H9 (cell line): ENCODE measurements around the gene ANKFY1. TPM values are rescaled to one million over a fixed set of nuclear protein-coding genes. Genes with fewer than 3 reads are reported as not detected.

ENCODE experiments used
- DNase-seq: peaks from one replicate; pipeline ENCODE4 v3.0.0-alpha.2; 2017
- H2AFZ ChIP-seq: one replicate; pipeline ENCODE4 v1.6.1; 2013; ENCODE audit warnings: mild to moderate bottlenecking, low read length, control low read depth, moderate library complexity
- H2AK5ac ChIP-seq: 2 replicates; pipeline ENCODE4 v1.6.1; 2013; ENCODE audit warnings: low read length, control low read depth, mixed read lengths; ENCODE audit not compliant: insufficient read length
- H2BK120ac ChIP-seq: one replicate; pipeline ENCODE4 v1.6.1; 2013; ENCODE audit warnings: low read depth, mild to moderate bottlenecking, low read length, control low read depth, inconsistent platforms; ENCODE audit not compliant: poor library complexity, severe bottlenecking
- H2BK12ac ChIP-seq: 2 replicates; pipeline ENCODE4 v1.6.1; 2013; ENCODE audit warnings: low read length, control low read depth, mixed read lengths, low read depth; ENCODE audit not compliant: insufficient read length
- H2BK15ac ChIP-seq: 2 replicates; pipeline ENCODE4 v1.6.1; 2013; ENCODE audit warnings: low read depth, low read length, control low read depth
- H2BK20ac ChIP-seq: one replicate; pipeline ENCODE4 v1.6.1; 2013; ENCODE audit warnings: low read depth, mild to moderate bottlenecking, low read length, control low read depth, inconsistent platforms; ENCODE audit not compliant: poor library complexity, severe bottlenecking
- H2BK5ac ChIP-seq: 2 replicates; pipeline ENCODE4 v1.6.1; 2013; ENCODE audit warnings: low read length, control low read depth, mixed read lengths; ENCODE audit not compliant: insufficient read length
- H3K14ac ChIP-seq: 2 replicates; pipeline ENCODE4 v1.6.1; 2013; ENCODE audit warnings: low read length, control low read depth; ENCODE audit not compliant: insufficient read depth
- H3K18ac ChIP-seq: 2 replicates; pipeline ENCODE4 v1.6.1; 2013; ENCODE audit warnings: low read depth, mild to moderate bottlenecking, mixed read lengths, low read length, control low read depth; ENCODE audit not compliant: insufficient read length
- H3K23ac ChIP-seq: 2 replicates; pipeline ENCODE4 v1.6.1; 2013; ENCODE audit warnings: low read length, control low read depth, mixed read lengths, low read depth; ENCODE audit not compliant: insufficient read length
- H3K23me2 ChIP-seq: 2 replicates; pipeline ENCODE4 v1.6.1; 2013; ENCODE audit warnings: low read depth, mild to moderate bottlenecking, mixed read lengths, low read length, control low read depth; ENCODE audit not compliant: insufficient read length, poor library complexity, severe bottlenecking
- H3K27ac ChIP-seq: 2 replicates; pipeline ENCODE4 v1.5.1; 2013; ENCODE audit warnings: low read length, control low read depth, mixed read lengths, low read depth; ENCODE audit not compliant: insufficient read length
- H3K27me3 ChIP-seq: 2 replicates; pipeline ENCODE4 v1.6.1; 2013; ENCODE audit warnings: low read length, control low read depth, inconsistent platforms; ENCODE audit not compliant: insufficient read depth
- H3K4ac ChIP-seq: 2 replicates; pipeline ENCODE4 v1.6.1; 2013; ENCODE audit warnings: low read depth, mild to moderate bottlenecking, control low read depth, inconsistent platforms, low read length, moderate library complexity
- H3K4me1 ChIP-seq: 2 replicates; pipeline ENCODE4 v1.6.1; 2013; ENCODE audit warnings: low read length, control low read depth, inconsistent platforms; ENCODE audit not compliant: insufficient read depth
- H3K4me2 ChIP-seq: 2 replicates; pipeline ENCODE4 v1.6.1; 2013; ENCODE audit warnings: low read length, control low read depth, mixed read lengths; ENCODE audit not compliant: insufficient read length, insufficient read depth
- H3K56ac ChIP-seq: 2 replicates; pipeline ENCODE4 v1.6.1; 2013; ENCODE audit warnings: low read depth, mild to moderate bottlenecking, mixed read lengths, low read length, control low read depth; ENCODE audit not compliant: insufficient read length
- H3K79me1 ChIP-seq: 2 replicates; pipeline ENCODE4 v1.6.1; 2013; ENCODE audit warnings: low read depth, mild to moderate bottlenecking, moderate library complexity, low read length, control low read depth, inconsistent platforms; ENCODE audit not compliant: insufficient read depth, poor library complexity, severe bottlenecking
- H3K79me2 ChIP-seq: 2 replicates; pipeline ENCODE4 v1.6.1; 2013; ENCODE audit warnings: low read length, control low read depth, inconsistent platforms; ENCODE audit not compliant: insufficient read depth
- H3K9ac ChIP-seq: 2 replicates; pipeline ENCODE4 v1.6.1; 2013; ENCODE audit warnings: low read length, control low read depth, mixed read lengths; ENCODE audit not compliant: insufficient read length; ENCODE audit errors: extremely low read depth
- H3K9me3 ChIP-seq: one replicate; pipeline ENCODE4 v1.6.1; 2013; ENCODE audit warnings: low read depth, low read length, inconsistent platforms; ENCODE audit not compliant: control insufficient read depth
- H3T11ph ChIP-seq: one replicate; pipeline ENCODE4 v1.6.1; 2013; ENCODE audit warnings: mild to moderate bottlenecking, low read length, control low read depth, inconsistent platforms
- H4K20me1 ChIP-seq: one replicate; pipeline ENCODE4 v1.6.1; 2013; ENCODE audit not compliant: control insufficient read depth, insufficient read length, insufficient read depth
- H4K5ac ChIP-seq: 2 replicates; pipeline ENCODE4 v1.6.1; 2013; ENCODE audit warnings: low read depth, mild to moderate bottlenecking, mixed read lengths, low read length, control low read depth; ENCODE audit not compliant: insufficient read length
- H4K8ac ChIP-seq: replicated peaks from 2 replicates; pipeline ENCODE4 v1.6.1; 2013; ENCODE audit warnings: low read length, control low read depth, mixed read lengths, low read depth; ENCODE audit not compliant: insufficient read length
- H4K91ac ChIP-seq: 2 replicates; pipeline ENCODE4 v1.6.1; 2013; ENCODE audit warnings: low read depth, mild to moderate bottlenecking, moderate library complexity, mixed read lengths, low read length, control low read depth; ENCODE audit not compliant: insufficient read length
- H3K27ac Mint-ChIP-seq, 3 experiments: 2 replicates in 2 of 3; 3 replicates in 1 of 3; pipeline ENCODE4 v1.8.0; 2020 to 2021; ENCODE audit warnings: mixed read lengths in 3 of 3, mild to moderate bottlenecking in 1 of 3, moderate library complexity in 1 of 3
- H3K27me3 Mint-ChIP-seq: 2 replicates; pipeline ENCODE4 v1.8.0; 2021; ENCODE audit warnings: low read depth, mild to moderate bottlenecking, moderate library complexity, mixed read lengths
- H3K36me3 Mint-ChIP-seq, 3 experiments: 2 replicates in 2 of 3; 3 replicates in 1 of 3; pipeline ENCODE4 v1.8.0; 2020 to 2021; ENCODE audit warnings: low read depth in 3 of 3, mixed read lengths in 3 of 3; ENCODE audit not compliant: insufficient read depth in 1 of 3
- H3K4me1 Mint-ChIP-seq, 2 experiments: 2 replicates each; pipeline ENCODE4 v1.8.0; 2020; ENCODE audit warnings: mixed read lengths in 2 of 2
- H3K4me3 Mint-ChIP-seq, 2 experiments: 2 replicates in 1 of 2; 3 replicates in 1 of 2; pipeline ENCODE4 v1.8.0; 2020 to 2021; ENCODE audit warnings: mild to moderate bottlenecking in 2 of 2, mixed read lengths in 2 of 2, moderate library complexity in 1 of 2
- H3K9me3 Mint-ChIP-seq, 2 experiments: 2 replicates in 1 of 2; 3 replicates in 1 of 2; pipeline ENCODE4 v1.8.0; 2020; ENCODE audit warnings: mild to moderate bottlenecking in 2 of 2, mixed read lengths in 2 of 2, moderate library complexity in 1 of 2
- WGBS: extraction: QIAGEN DNeasy Blood & Tissue Kit; methylation state at CpG from one replicate; pipeline ENCODE4 v1.1.7; 2013; ENCODE audit warnings: missing lambda C conversion rate, low lambda C conversion rate, mixed read lengths; ENCODE audit not compliant: insufficient read length; ENCODE audit errors: extremely low coverage; 5-methylcytosine and 5-hydroxymethylcytosine counted together
- total RNA-seq: library from RNA; stranded (reverse); gene quantifications from 2 replicates; pipeline ENCODE4 v1.2.1, GENCODE V29; 2021
- TF ChIP-seq, protein P1 (sequence below): fragments of 200-600 bp; sonication (generic); conservative IDR thresholded peaks from 3 replicates; pipeline ENCODE4 v1.8.0; 2021; ENCODE audit warnings: antibody characterized with exemption, mild to moderate bottlenecking

Gene ANKFY1
- total RNA-seq, 1 experiment from 2014 or later, result 51.9 TPM

DNA sequence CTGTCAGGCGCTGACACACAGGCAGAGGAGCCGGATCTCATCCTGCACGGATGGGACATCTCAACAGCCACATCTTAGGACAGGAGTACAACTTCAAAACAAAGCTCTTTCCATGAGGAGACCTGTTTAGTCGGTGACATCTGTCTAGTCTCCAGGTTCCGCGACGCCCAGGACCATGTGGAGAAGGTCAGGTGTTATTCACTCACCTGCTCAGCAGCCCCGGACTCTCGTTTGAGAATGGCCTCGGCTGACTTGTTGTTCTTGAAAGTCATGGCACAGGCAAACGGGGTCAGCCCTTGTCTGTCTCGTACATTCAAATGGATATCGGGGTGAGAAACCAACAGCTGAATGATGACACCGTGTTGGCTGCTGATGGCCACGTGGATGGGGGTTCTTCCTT is 85.1 kb downstream of the ANKFY1 start:
- H2AK5ac ChIP-seq, result no peak overlapping the region
- H4K91ac ChIP-seq, result no peak overlapping the region
- H3T11ph ChIP-seq, result no peak overlapping the region
- WGBS, result no CpG with 5 or more reads among the region's 15 CpGs
- H4K8ac ChIP-seq, result no peak overlapping the region
- H3K4me2 ChIP-seq, result no peak overlapping the region
- no peak overlapping the region for H2BK12ac ChIP-seq
- no peak overlapping the region for H3K56ac ChIP-seq
- no peak for DNase-seq
- H3K4ac ChIP-seq, result no peak overlapping the region
- H3K23ac ChIP-seq, result no peak overlapping the region
- no peaks in the 10 kb centered on the region for H3K4me1 ChIP-seq
- H3K79me1 ChIP-seq, result no peaks in the 10 kb centered on the region
- no peak overlapping the region for H2AFZ ChIP-seq
- H3K4me3 Mint-ChIP-seq, result no peak overlapping the region
- no peaks in the 10 kb centered on the region for H4K20me1 ChIP-seq
- H3K9ac ChIP-seq, result no peak overlapping the region
- H3K9me3 ChIP-seq, result no peaks in the 10 kb centered on the region
- TF ChIP-seq, protein P1, sequence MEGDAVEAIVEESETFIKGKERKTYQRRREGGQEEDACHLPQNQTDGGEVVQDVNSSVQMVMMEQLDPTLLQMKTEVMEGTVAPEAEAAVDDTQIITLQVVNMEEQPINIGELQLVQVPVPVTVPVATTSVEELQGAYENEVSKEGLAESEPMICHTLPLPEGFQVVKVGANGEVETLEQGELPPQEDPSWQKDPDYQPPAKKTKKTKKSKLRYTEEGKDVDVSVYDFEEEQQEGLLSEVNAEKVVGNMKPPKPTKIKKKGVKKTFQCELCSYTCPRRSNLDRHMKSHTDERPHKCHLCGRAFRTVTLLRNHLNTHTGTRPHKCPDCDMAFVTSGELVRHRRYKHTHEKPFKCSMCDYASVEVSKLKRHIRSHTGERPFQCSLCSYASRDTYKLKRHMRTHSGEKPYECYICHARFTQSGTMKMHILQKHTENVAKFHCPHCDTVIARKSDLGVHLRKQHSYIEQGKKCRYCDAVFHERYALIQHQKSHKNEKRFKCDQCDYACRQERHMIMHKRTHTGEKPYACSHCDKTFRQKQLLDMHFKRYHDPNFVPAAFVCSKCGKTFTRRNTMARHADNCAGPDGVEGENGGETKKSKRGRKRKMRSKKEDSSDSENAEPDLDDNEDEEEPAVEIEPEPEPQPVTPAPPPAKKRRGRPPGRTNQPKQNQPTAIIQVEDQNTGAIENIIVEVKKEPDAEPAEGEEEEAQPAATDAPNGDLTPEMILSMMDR, result no peak
- H3K4me1 Mint-ChIP-seq, result no peaks in the 10 kb centered on the region
- H3K9me3 Mint-ChIP-seq, result no peaks in the 10 kb centered on the region
- no peak overlapping the region for H3K27ac Mint-ChIP-seq
- H3K23me2 ChIP-seq, result no peaks in the 10 kb centered on the region
- no peak overlapping the region for H3K14ac ChIP-seq
- peaks cover 55 to 95% (median 89%) of the 10 kb centered on the region in 3 experiments; a peak in 6 of 7 replicates for H3K36me3 Mint-ChIP-seq
- H2BK15ac ChIP-seq, result no peak overlapping the region
- H3K27ac ChIP-seq, result no peak overlapping the region
- no peak overlapping the region for H4K5ac ChIP-seq
- no peak overlapping the region for H2BK120ac ChIP-seq
- no peaks in the 10 kb centered on the region for H3K27me3 Mint-ChIP-seq
- H3K27me3 ChIP-seq, result no peaks in the 10 kb centered on the region
- no peak overlapping the region for H2BK20ac ChIP-seq
- no peaks in the 10 kb centered on the region for H3K79me2 ChIP-seq
- H2BK5ac ChIP-seq, result no peak overlapping the region
- no peak overlapping the region for H3K18ac ChIP-seq
